Testis (tissue), 2 donors: ENCODE measurements around the gene PLCL2.

Source experiments
- CTCF ChIP-seq, 3 experiments: fragments of 450-650 bp in 2 of 3; fragments of 200-600 bp in 1 of 3; sonication (generic) in 1 of 3; IDR thresholded peaks; one replicate each; pipeline ENCODE4 v1.5.1; 2016 to 2019; ENCODE audit warnings: antibody characterized with exemption in 3 of 3, mild to moderate bottlenecking in 2 of 3, moderate library complexity in 1 of 3
- POLR2A ChIP-seq: fragments of 450-650 bp; IDR thresholded peaks from one replicate; pipeline ENCODE4 v1.6.1; 2017; ENCODE audit warnings: antibody characterized with exemption, mild to moderate bottlenecking, moderate library complexity

- no peak for TF ChIP-seq CTCF (IDR thresholded peaks at IDR 0.05)
- TF ChIP-seq POLR2A: no peak
Observed at GRCh38 chr3:17133632-17134545, 249.1 kb downstream of the PLCL2 start.
